Ovary (tissue), 9 donors: ENCODE measurements around the gene AGXT. TPM values are rescaled to one million over a fixed set of nuclear protein-coding genes. Genes with fewer than 3 reads are reported as not detected.

ENCODE experiments used
- DNase-seq, 5 donors: peaks; one replicate each; pipeline ENCODE4 v3.0.0-alpha.2; 2019 to 2020
- H3K27ac ChIP-seq, 2 donors: fragments of 200-600 bp; one replicate each; pipeline versions ENCODE4 v1.5.1 to v1.8.0; 2019 to 2022
- H3K27me3 ChIP-seq: fragments of 200-600 bp; one replicate; pipeline ENCODE4 v1.8.0; 2022
- H3K36me3 ChIP-seq: fragments of 200-600 bp; sonication (generic); one replicate; pipeline ENCODE4 v1.5.1; 2019
- H3K4me1 ChIP-seq: one replicate; pipeline ENCODE4 v1.8.1; 2013; ENCODE audit warnings: mild to moderate bottlenecking, moderate library complexity; ENCODE audit not compliant: insufficient read depth
- H3K4me3 ChIP-seq: fragments of 200-600 bp; sonication (generic); one replicate; pipeline ENCODE4 v1.5.1; 2017
- H3K9me3 ChIP-seq, 2 donors: fragments of 200-600 bp in 1 of 2; sonication (generic) in 1 of 2; one replicate each; pipeline versions ENCODE4 v1.5.1 to v1.8.1; 2013 to 2019; ENCODE audit warnings: mild to moderate bottlenecking in 1 of 2, moderate library complexity in 1 of 2
- EP300 ChIP-seq: sonication (generic); formaldehyde crosslinking; IDR thresholded peaks from one replicate; pipeline ENCODE4 v1.6.1; 2017; ENCODE audit warnings: antibody characterized with exemption
- POLR2A ChIP-seq: fragments of 450-650 bp; IDR thresholded peaks from one replicate; pipeline ENCODE4 v1.6.1; 2017; ENCODE audit warnings: antibody characterized with exemption, mild to moderate bottlenecking, moderate library complexity
- whole genome bisulfite sequencing, 3 donors: extraction: QIAGEN DNeasy Blood & Tissue Kit in 1 of 3; methylation state at CpG; one replicate each; pipeline versions ENCODE4 v1.1.5 to v1.1.7; 2013 to 2017; 5-methylcytosine and 5-hydroxymethylcytosine counted together
- intact Hi-C, 4 donors: fragments of 100-400 bp; cut with DNase I; formaldehyde crosslinking; loops; one replicate each; pipeline versions ENCODE4 v1.11.0 to v1.15.1; 2022 to 2023
- polyA plus RNA-seq, 2 donors: library from polyadenylated mRNA; stranded (reverse); fragments of 200-250 nt in 1 of 2; fragments of 350-450 nt in 1 of 2; fragmentation: Illumina TruSeq in 1 of 2; extraction: RNeasy Lipid Tissue Mini Kit (QIAGEN cat#74804) in 1 of 2; gene quantifications; one replicate each; pipeline ENCODE4 v1.2.3, GENCODE V29; 2013 to 2014
- total RNA-seq, 7 donors: library from RNA; depleted of rRNA in 2 of 7; stranded (reverse); fragments of >200 nt in 2 of 7; fragmentation: NEBNext Ultra II Directional in 3 of 7; extraction: Animal tissue kit (Norgen Biotek cat#: 25700) in 3 of 7; gene quantifications; one replicate each; pipeline versions ENCODE4 v1.1.0 to v1.2.4, GENCODE V29; 2016 to 2023
- TF ChIP-seq, protein P1 (sequence below), 3 donors: fragments of 450-650 bp in 2 of 3; fragments of 200-600 bp in 1 of 3; IDR thresholded peaks; one replicate each; pipeline versions ENCODE4 v1.5.1 to v1.8.0; 2016 to 2022; ENCODE audit warnings: antibody characterized with exemption in 3 of 3, mild to moderate bottlenecking in 1 of 3
- donor health status: DM: no; HTN: no; CAD: no; lungs with moderate emphysema.
- donor health status: DM: no; HTN: no; CAD: no.
- donor health status: Bipolar disorder and iron deficiency.
- donor health status: DM: yes; HTN: yes; CAD: no.
- donor health status: DM: no; HTN: no; CAD: no.
- donor health status: DM: yes; HTN: yes; CAD: no.

Gene AGXT
- total and polyA plus RNA-seq, 9 donors = 0.04 to 0.79 (median 0.25) TPM; not detected in 6

DNA sequence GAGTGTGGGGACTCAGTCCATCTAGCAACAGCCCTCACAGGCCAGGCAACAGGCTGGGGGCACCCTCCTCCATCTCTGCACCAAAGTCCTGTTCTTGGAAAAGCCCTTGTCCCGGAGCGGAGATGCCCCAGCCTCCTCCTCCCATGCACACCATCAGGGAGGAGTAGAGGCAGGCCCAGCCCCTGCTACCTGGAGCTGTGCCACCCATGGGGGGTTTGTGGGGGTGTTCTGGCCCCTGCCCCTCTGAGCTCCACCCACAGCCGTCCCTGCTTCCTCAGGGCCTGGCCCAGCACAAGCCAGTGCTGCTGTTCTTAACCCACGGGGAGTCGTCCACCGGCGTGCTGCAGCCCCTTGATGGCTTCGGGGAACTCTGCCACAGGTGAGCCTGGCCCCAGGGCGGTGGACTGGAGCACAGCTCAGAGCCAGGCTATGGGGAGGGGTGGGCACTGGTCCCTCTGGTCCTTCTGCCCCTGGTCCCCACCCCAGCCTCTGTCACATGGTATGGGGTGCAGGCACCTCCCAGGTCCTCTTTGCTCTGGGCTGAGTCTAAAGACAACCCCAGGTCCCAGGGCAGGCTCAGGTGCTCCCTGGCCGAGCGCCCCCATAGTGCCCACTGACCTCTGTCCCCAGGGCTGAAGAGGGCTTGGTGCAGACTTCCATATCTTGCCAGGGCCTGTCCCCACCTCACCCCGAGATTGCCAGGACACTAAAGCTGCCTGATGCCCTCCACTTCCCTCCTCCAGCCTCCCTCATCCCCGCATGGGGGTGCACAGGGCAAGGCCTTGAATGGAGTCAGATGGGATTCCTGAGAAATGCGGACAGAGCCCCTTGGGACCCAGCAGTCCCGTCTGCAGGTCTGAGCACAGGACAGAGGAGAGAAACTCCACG is 2.7 kb downstream of the AGXT start:
- Histone ChIP-seq H3K27me3 (no peaks in the 10 kb centered on the region), H3K36me3 (no peaks in the 10 kb centered on the region), H3K9me3 (no peaks in the 10 kb centered on the region), H3K4me1 (no peaks in the 10 kb centered on the region), H3K4me3 (no peak overlapping the region), H3K27ac (no peak overlapping the region)
- peak in 1 of 5 donors; percentile 26 for DNase-seq
- TF ChIP-seq, protein P1, sequence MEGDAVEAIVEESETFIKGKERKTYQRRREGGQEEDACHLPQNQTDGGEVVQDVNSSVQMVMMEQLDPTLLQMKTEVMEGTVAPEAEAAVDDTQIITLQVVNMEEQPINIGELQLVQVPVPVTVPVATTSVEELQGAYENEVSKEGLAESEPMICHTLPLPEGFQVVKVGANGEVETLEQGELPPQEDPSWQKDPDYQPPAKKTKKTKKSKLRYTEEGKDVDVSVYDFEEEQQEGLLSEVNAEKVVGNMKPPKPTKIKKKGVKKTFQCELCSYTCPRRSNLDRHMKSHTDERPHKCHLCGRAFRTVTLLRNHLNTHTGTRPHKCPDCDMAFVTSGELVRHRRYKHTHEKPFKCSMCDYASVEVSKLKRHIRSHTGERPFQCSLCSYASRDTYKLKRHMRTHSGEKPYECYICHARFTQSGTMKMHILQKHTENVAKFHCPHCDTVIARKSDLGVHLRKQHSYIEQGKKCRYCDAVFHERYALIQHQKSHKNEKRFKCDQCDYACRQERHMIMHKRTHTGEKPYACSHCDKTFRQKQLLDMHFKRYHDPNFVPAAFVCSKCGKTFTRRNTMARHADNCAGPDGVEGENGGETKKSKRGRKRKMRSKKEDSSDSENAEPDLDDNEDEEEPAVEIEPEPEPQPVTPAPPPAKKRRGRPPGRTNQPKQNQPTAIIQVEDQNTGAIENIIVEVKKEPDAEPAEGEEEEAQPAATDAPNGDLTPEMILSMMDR (IDR thresholded peaks at IDR 0.05) = no peak
- TF ChIP-seq EP300 (no peak), POLR2A (no peak)
- intact Hi-C loops = no loop called here
- 82 to 85% (median 83%) methylated on average over 16 of the region's 16 CpGs for WGBS, 3 donors

DNA sequence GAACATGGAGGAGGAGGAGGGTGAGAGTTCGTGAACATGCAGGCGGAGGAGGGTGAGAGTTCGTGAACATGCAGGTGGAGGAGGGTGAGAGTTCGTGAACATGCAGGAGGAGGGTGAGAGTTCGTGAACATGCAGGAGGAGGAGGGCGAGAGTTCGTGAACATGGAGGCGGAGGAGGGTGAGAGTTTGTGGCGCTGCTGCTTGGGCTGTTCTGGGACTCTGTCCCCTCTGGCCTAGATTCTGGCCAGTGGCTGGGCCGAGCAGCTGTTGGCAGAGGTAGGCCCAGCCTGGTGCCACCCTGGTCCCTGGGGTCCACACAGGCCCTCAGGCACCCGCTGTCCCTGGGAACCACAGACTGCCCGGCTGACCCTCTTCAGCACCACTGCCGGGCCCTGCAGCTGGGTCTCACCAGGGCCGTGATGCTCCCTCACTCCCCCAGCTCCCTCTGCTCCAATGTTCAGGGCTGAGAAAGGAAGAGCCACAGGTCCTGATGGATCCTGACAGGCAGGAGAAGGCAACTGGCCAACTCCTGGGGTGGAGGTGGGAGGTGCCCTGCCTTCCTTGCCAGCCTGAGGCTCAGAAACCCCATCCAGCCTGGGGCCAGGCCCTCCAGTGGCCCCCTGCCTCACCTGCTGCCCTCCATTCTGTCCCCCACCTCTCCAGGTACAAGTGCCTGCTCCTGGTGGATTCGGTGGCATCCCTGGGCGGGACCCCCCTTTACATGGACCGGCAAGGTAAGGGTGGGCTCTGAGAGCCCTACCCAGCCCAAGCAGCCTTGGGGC is 3.9 kb downstream of the AGXT start:
- no peaks in the 10 kb centered on the region for H3K4me1 ChIP-seq
- DNase-seq = no peak
- H3K4me3 ChIP-seq = no peak overlapping the region
- intact Hi-C loops = no loop called here
- no peaks in the 10 kb centered on the region for H3K9me3 ChIP-seq
- TF ChIP-seq POLR2A (no peak), EP300 (no peak)
- TF ChIP-seq, protein P1 (IDR thresholded peaks at IDR 0.05) = no peak
- 83 to 93% (median 86%) methylated on average over 17 of the region's 17 CpGs for WGBS, 3 donors
- H3K27ac ChIP-seq = no peak overlapping the region
- no peaks in the 10 kb centered on the region for H3K27me3 ChIP-seq
- H3K36me3 ChIP-seq = no peaks in the 10 kb centered on the region

DNA sequence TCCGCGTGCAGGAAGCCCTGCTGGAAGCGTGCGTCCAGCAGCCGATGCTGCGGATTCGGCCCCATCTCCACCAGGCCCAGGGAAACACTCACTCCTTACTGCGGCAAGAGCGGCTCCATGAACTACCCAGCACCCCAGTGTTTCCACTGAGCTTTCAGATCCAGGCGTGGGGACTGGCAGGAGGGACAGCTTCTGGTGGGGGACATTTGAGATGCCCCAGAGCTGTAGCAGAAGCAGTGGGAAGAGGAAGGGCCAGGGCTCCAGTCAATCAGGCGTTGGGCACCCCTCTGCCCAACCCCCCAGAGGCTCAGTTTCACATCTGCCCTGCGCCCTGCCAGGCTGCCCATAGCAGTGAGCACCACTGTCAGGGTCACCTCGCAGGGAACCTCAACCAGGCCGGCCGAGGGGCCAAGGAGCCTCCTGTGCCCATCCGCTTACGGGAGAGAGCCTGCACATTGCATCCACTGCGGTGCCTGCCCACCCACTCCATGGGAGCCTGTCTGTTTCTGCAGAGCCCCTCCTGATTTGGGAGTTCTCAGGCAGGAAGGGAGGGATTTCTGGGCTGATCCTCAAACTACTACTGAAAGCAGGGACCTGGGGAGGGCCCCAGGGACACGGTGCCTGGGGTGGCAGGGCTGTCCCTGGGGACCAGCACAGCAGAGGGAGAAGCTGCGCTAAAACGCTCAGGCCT is 4.6 kb downstream of the AGXT start:
- intact Hi-C loops = no loop called here
- Histone ChIP-seq H3K27ac (no peak overlapping the region), H3K4me1 (no peaks in the 10 kb centered on the region), H3K4me3 (no peak overlapping the region), H3K9me3 (no peaks in the 10 kb centered on the region), H3K36me3 (no peaks in the 10 kb centered on the region), H3K27me3 (no peaks in the 10 kb centered on the region)
- DNase-seq = no peak
- no peak for TF ChIP-seq EP300
- no peak for TF ChIP-seq POLR2A
- TF ChIP-seq, protein P1 (IDR thresholded peaks at IDR 0.05) = no peak
- 88 to 92% (median 91%) methylated on average over 15 to 21 of the region's 21 CpGs for WGBS, 3 donors
